GM21423 (cell line): ENCODE measurements around the gene TAF1C.

Source experiments
- ATAC-seq: cut with Tn5 transposase; IDR thresholded peaks from one replicate; pipeline ENCODE4 v1.9.1; 2021; ENCODE audit warnings: mild to moderate bottlenecking, moderate library complexity; ENCODE audit not compliant: unreplicated experiment

TAF1C gene

DNA sequence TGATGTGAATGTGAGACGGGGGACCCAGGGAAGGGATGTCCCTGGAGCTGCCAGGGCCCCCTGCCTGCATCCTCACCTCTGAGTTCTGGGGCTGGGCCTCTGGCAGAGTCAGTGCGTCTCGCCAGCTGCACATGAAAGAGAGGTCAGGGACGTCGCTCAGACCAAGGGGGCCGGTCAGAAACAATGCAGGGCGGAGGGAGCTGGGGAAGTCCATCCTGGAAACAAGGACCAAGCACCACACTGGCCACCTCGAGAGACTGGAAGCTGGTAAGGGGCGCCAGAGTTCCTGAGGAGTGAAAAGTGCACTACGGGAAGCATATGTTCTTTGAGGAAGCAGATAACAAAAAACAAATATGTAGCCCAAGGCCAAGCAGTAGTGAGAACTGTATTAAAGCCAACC lies 2.1 kb downstream of the TAF1C start:
- no peak for ATAC-seq

- no peak for ATAC-seq
These were observed 2.8 kb downstream of the TAF1C start for GRCh38 chr16:84183911-84184591.

GRCh38 chr16:84183572-84183875 lies 3.3 kb downstream of the TAF1C start:
- no peak for ATAC-seq

- no peak for ATAC-seq
These were observed 3.9 kb downstream of the TAF1C start for GRCh38 chr16:84182680-84183571.

DNA sequence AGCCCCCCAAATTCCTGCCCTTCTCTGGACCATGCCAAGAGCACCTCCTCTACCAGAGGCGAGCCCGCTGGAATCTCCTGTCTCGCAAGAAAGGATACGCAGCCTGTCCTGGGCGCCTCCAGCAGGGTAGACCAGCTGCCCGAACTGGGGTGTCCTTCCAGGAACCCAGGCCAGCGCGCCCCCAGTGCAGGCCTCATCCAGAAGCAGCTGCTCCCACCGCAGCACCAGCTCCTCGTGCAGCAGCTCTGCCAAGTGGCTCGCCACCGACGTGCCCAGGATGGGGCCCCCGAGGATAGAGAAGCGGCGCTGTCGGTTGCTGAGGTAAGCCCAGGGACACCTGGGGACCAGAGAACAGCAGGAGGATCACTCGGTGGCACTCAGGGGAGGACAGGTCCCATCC lies 4.8 kb downstream of the TAF1C start:
- no peak for ATAC-seq

GRCh38 chr16:84181144-84181915 lies 5.5 kb downstream of the TAF1C start:
- no peak for ATAC-seq

DNA sequence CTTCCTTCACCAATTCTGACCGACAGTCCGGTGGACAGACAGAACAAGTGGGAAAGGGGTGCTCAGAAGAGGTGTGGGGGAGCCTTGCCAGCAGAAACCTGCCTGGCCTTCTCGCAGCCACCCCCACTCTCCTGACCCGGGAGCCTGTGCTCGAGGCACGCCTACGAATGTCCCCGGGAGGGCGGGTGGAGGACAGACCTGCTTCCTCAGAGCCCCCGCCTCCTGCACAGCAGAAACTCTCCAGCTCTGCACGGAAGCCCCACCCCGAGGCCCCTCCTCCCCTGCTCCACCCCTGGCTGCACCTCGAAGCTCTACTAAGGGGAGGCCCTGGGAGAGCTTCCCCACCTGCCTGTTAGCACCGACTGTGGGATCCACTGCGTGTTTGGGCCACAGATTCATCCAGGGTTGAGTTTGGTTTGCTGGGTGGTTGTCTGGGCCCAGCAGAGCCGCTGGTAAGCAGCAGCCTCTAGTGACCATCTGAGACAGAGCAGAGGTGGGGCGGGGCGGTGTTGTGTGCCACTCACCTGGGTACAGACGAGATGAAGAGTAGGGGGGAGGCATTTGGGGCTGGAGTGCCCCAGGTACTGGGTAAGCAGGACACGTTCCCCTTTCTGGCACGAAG lies 6.2 kb downstream of the TAF1C start:
- ATAC-seq, result no peak

- no peak for ATAC-seq
These were observed 7.1 kb downstream of the TAF1C start for GRCh38 chr16:84179612-84180320.

DNA sequence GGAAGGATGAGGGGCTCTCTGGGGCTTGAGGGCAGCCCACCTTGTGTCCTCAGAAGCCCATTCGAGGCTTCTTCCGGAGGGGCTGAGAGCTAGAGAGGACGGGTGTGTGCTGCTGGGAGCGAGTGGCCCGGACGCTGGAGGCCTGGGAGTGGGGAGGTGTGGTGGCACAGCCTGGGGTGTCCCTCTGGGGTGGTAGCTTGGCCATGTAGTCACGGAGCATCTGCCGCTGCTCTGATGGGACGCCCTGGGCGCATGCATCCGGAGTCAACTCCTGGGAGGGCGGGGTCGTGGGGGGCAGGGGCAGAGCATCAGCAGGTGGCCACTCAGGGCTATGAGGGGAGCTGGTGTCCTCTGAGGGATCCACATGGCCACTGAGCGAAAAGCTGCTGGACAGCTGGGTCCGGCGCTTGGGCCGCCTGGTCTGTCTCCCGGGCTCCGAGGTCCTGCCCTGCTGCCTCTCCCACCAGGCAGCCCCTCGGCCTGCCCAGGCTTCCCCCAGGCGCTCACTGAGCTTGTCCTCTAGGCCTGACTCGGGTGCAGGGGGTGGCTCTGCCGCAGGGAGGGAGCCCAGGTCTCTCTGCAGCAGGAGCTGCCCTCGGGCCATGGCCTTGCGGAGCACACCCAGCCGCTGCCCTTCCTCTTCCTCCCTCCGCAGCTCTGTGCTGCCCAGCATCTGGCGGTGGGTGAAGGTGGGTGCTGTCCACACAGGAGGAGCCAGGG lies 7.8 kb downstream of the TAF1C start:
- no peak for ATAC-seq

DNA sequence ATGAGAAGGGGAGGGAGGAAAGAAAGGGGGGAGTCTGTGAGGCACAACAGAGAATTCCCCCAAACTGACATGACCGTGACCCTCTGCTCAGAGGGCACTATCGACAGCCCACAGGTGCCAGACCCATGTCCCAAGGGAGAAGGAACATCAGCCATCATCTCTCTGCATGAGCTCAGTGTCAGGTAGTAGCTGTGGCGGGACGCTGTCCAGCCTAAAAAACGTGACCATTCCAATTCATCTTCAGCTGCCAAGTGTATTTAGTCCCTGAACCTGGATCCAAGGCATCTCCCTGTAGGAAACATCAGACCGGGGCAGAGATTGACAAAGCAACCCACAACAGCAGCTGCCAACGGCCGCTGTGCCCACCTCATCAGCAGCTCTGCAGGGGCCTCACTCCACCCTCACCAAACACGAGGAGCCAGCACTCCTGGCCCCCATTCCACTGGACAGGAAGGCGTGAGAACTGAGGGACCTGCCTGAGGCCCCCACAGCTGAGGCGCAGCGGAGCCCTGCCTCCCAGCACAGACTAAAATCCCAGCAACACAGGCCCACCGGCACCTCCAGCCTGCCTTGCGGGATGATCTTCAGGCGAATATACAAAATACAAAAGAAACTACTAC lies 8.6 kb downstream of the TAF1C start:
- no peak for ATAC-seq

- ATAC-seq, result no peak
These were observed 9.2 kb downstream of the TAF1C start for GRCh38 chr16:84177741-84178073.

GRCh38 chr16:84176192-84177053 lies 10.4 kb downstream of the TAF1C start:
- no peak for ATAC-seq

DNA sequence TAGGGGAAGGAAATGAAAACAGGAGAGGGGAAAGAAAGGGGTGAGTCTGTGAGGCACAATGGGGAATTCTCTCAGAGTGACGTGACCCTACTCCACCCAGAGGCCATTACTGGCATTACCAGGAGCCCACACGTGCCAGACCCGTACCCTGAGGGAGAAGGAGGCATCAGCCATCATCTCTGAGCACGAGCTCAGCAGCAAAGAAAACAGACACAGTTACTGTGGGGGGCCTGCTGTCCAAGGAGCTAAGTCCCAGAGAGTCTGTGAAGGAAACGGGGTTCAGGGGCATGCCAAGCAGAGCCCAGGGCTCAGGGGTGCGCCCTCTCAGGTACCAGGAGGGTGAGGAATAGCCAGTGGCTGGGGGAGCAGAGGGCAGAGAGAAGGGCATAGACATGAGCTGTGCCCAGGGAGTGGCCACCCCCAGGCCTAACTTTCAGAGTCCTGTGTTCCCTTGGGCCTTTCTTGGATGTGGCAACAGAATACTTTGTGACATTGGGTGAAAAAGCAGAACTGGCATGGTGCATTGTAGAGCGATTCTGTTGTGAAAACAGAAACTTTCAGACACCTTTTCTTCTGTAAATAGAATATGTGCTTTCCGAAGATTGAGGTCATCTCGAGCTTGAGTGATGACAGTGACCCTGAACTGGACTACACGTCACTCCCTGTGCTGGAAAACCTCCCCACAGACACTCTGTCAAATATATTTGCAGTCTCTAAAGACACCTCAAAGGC lies 11.3 kb downstream of the TAF1C start:
- ATAC-seq, result no peak

DNA sequence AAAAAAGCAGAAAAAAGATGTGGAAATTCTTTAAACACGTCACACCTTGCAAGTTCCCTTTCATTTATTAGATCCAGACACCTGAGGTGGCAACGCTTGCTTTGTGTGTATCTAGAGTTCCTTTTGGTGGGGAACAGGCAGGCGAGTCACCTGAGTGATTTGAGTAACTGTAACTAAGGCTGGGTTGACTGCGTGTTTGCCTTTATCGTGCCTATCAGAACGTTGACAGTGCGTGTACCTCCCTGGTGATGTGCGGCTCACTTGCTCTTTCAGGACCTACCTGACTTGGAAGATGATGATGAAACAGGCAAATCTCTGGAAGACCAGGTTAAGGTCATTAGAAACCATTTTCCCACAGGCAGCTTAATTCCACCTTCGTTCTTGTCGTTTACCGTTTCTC lies 12.5 kb downstream of the TAF1C start:
- no peak for ATAC-seq

DNA sequence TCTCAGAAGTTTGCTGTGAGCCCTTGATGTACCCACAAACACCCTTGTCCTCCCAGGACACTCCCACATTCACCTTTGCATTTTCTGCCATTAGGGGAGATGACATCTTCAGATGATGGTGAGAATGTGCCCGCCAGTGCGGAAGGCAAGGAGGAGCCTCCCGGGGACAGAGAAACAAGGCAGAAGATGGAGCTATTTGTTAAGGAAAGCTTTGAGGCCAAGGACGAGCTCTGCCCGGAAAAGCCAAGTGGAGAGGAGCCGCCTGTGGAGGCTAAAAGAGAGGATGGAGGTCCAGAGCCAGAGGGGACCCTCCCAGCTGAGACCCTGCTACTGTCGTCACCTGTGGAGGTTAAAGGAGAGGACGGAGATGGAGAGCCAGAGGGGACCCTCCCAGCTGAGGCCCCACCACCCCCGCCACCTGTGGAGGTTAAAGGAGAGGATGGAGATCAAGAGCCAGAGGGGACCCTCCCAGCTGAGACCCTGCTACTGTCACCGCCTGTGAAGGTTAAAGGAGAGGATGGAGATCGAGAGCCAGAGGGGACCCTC lies 17.0 kb downstream of the TAF1C start:
- no peak for ATAC-seq

- ATAC-seq, result no peak
These were observed 19.8 kb downstream of the TAF1C start for GRCh38 chr16:84166796-84167695.

DNA sequence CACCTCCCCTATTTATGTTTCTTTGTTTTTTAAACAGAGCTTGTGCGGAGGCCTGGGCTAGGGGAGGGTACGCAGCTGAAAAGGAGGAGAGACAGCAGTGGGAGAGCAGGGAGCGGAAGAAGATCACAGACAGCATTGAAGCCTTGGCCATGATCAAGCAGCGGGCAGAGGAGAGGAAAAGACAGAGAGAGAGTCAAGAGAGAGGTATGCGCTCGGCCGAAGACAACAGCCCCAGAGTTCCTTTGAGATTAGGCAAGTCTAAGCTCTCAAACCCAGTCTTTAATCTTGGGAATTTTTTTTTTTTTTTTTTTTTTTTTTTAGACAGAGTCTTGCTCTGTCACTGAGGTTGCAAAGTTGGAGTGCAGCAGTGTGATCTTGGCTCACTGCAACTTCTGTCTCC lies 21.1 kb downstream of the TAF1C start:
- no peak for ATAC-seq
